ENCODE data around the gene KRT71.

The KRT71 gene

DNA sequence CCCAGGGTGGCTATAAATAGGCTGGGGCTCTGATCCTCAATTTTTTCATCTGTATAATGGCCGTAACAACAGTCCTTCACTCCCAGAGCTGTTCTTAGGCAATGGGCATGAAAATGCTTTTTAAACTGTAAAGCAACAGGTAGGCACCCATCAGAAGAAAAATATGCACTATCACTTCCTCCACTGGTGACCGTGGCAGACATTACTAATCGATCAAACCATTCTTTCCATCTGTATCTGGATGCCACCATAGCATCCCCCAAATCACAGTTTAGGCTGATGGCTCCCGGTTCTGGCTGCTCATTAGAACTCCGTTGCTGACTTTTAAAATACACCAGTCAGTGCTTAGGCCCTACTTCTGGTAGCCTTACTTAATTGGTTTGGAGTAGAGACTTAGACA lies 11.2 kb downstream of the KRT71 start:
- no peak for DNase-seq
- no peak overlapping the region for H3K27ac Mint-ChIP-seq
- no peak overlapping the region for H3K4me3 Mint-ChIP-seq
- no peaks in the 10 kb centered on the region for H3K36me3 Mint-ChIP-seq (ENCODE audit: low read depth)
- peaks cover 39% of the 10 kb centered on the region for H3K4me1 Mint-ChIP-seq
- H3K27me3 Mint-ChIP-seq (ENCODE audit: low read depth, poor library complexity): no peaks in the 10 kb centered on the region
- H3K9me3 Mint-ChIP-seq: no peaks in the 10 kb centered on the region
- TF ChIP-seq, protein P1, sequence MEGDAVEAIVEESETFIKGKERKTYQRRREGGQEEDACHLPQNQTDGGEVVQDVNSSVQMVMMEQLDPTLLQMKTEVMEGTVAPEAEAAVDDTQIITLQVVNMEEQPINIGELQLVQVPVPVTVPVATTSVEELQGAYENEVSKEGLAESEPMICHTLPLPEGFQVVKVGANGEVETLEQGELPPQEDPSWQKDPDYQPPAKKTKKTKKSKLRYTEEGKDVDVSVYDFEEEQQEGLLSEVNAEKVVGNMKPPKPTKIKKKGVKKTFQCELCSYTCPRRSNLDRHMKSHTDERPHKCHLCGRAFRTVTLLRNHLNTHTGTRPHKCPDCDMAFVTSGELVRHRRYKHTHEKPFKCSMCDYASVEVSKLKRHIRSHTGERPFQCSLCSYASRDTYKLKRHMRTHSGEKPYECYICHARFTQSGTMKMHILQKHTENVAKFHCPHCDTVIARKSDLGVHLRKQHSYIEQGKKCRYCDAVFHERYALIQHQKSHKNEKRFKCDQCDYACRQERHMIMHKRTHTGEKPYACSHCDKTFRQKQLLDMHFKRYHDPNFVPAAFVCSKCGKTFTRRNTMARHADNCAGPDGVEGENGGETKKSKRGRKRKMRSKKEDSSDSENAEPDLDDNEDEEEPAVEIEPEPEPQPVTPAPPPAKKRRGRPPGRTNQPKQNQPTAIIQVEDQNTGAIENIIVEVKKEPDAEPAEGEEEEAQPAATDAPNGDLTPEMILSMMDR (IDR thresholded peaks at IDR 0.05): no peak

DNA sequence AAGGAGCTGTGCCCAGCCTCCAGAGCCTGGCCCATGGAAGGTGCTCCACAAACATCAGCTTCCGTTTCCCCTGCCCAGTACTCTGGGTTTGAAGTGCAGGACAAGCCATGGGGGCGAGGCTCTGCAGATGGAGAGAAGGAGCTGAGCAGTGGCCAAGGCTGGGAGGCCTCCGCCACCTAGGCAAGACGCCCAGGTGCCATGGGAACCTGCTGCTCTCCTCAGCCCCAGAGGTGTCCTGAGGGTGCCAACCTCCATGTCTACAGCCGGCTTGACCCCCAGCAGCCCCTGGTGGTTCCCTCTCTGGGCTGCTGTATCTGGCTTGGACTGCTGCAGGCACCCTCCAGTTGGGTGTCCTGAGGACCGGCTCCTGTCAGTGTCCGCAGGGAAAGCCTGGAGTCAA lies 12.4 kb downstream of the KRT71 start:
- Mint-ChIP-seq H3K9me3 (no peaks in the 10 kb centered on the region), H3K27me3 (ENCODE audit: low read depth, poor library complexity) (no peaks in the 10 kb centered on the region), H3K36me3 (ENCODE audit: low read depth) (no peaks in the 10 kb centered on the region), H3K4me1 (peaks cover 39% of the 10 kb centered on the region), H3K4me3 (no peak overlapping the region), H3K27ac (no peak overlapping the region)
- TF ChIP-seq, protein P1 (IDR thresholded peaks at IDR 0.05): no peak
- DNase-seq: no peak

DNA sequence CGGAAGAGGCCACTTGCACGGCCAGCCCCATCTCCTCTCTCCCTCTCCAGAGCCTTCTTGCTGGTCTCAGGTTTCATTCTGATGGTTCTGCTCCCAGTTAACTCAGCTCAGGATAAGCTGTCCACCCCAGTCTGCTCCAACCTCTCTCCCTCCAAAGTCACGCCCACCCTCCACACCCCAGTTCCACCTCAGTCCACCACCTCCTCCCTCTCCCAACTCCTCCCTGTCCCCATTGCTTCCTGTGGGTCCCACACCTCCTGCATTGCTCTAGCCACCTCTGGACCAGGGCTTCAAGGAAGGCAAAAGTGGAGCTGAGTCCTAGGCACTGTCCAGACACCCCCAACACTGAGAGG lies 13.1 kb downstream of the KRT71 start:
- Mint-ChIP-seq H3K4me1 (peaks cover 35% of the 10 kb centered on the region), H3K9me3 (no peaks in the 10 kb centered on the region), H3K4me3 (no peak overlapping the region), H3K27me3 (ENCODE audit: low read depth, poor library complexity) (no peaks in the 10 kb centered on the region), H3K27ac (no peak overlapping the region), H3K36me3 (ENCODE audit: low read depth) (no peaks in the 10 kb centered on the region)
- no peak for DNase-seq
- TF ChIP-seq, protein P1 (IDR thresholded peaks at IDR 0.05): no peak

DNA sequence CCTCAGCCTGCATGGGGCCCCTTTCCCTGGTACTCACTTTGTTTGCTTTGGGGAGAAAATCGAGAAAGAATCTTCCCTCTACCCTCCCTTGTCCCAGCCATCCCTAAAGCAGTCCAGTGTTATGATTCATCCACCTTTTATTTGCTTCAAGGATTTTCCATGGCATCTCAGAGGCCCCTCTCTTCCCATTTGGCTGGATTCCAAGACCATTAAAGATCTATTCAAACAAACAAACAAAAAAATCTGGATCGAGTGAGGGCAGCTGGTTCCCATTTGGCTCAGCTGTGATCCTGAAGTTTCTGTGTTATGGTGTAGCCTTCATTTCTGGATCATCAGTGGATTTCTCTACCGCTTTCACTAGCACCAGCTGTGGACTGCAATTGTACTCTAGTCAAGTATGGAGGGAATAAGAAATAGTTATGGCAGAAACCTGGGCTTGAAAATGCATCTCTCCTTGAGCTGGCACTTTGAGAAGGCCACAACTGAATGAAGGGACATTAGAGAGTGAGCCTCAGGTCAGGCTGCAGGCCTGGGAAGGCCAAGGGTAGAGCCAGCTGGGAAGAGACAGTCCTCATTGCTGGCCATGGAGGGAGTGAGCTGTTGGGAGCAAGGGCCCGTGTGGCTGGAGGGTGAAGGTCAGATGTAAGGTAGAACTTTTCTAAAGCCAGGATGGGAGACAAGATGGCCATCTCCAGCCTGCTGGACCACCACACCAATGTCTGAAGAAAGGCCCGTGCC lies 13.7 kb downstream of the KRT71 start:
- H3K4me1 Mint-ChIP-seq: peaks cover 34% of the 10 kb centered on the region
- H3K4me3 Mint-ChIP-seq: no peak overlapping the region
- no peak overlapping the region for H3K27ac Mint-ChIP-seq
- TF ChIP-seq, protein P1 (IDR thresholded peaks at IDR 0.05): no peak
- no peaks in the 10 kb centered on the region for H3K27me3 Mint-ChIP-seq (ENCODE audit: low read depth, poor library complexity)
- no peak for DNase-seq
- no peaks in the 10 kb centered on the region for H3K9me3 Mint-ChIP-seq
- H3K36me3 Mint-ChIP-seq (ENCODE audit: low read depth): no peaks in the 10 kb centered on the region

DNA sequence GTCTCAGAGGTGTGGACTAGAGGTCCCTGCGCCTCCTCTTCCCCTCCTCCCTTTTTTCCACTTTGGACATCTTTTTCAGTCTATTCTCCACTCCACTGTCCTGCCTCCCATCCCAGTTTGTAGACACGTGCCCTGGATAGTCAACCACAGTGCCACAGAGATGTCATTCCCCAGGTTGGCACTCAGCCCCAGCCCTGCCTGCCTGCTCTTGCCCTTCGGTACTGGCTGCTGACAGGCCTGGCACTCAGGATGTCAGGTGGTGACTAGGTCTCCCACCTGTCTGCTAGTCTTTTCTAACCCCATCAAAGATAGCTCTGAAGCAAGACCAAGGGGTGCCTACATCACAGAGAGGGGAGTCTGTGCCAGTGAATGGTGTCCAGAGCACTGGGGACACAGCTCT lies 15.8 kb downstream of the KRT71 start:
- TF ChIP-seq, protein P1 (IDR thresholded peaks at IDR 0.05): no peak
- Mint-ChIP-seq H3K4me1 (peaks cover 27% of the 10 kb centered on the region), H3K27me3 (ENCODE audit: low read depth, poor library complexity) (no peaks in the 10 kb centered on the region), H3K9me3 (no peaks in the 10 kb centered on the region), H3K27ac (peak overlapping the region; percentile 18), H3K4me3 (no peak overlapping the region), H3K36me3 (ENCODE audit: low read depth) (no peaks in the 10 kb centered on the region)
- no peak for DNase-seq

DNA sequence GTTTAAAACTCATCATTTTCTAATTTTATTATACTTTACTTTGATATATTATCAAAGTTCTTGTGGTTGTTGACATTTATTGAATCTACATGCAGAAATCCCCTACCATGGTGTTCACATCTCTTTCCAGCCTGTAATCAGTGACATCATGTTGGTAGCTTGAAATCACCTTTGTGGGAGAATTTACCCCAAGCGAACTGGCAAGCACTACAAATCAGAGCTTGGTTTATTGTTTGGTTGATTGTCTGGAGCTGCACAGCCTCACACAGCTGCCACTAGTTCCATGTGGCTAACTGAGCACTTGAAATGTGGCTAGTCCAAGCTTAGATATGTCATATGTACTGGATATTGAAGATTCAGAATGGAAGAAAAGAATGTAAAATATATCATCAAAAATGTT lies 17.4 kb downstream of the KRT71 start:
- Mint-ChIP-seq H3K4me1 (peaks cover 27% of the 10 kb centered on the region), H3K27me3 (ENCODE audit: low read depth, poor library complexity) (no peaks in the 10 kb centered on the region), H3K4me3 (no peak overlapping the region), H3K36me3 (ENCODE audit: low read depth) (no peaks in the 10 kb centered on the region), H3K9me3 (no peaks in the 10 kb centered on the region), H3K27ac (no peak overlapping the region)
- TF ChIP-seq, protein P1 (IDR thresholded peaks at IDR 0.05): no peak
- DNase-seq: no peak

All from nephron progenitor cell (in vitro differentiated cells).